Middle frontal gyrus (tissue), 1 donor: ENCODE measurements around the gene IPO13.

Experiments used
- DNase-seq: peaks from one replicate; pipeline ENCODE4 v3.0.0-alpha.2; 2015; ENCODE audit warnings: low spot score; ENCODE audit errors: extremely low spot score

Gene IPO13

GRCh38 chr1:44002606-44003157 lies 55.9 kb downstream of the IPO13 start:
- no peak for DNase-seq

DNA sequence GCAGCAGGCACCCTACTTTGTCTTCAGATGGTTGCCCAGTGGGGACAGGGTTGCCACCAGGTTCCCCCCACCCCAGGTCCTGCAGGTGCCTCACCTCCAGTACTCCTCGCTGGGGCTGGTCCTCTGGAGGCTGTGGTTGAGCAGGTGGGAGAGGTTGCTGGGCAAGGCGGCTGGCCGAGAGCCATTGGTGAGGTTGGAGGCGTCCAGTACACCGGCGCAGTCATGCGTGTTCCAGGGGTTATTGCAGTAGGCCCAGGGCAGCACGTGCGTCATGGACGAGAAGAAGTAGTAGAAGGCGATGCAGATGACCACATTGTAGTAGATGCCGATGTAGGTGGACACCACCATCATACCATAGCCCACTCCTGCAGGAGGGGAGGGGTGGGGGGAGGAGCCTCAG lies 61.5 kb downstream of the IPO13 start:
- no peak for DNase-seq

- DNase-seq: no peak
Observed at GRCh38 chr1:44010935-44011471, 64.3 kb downstream of the IPO13 start.

DNA sequence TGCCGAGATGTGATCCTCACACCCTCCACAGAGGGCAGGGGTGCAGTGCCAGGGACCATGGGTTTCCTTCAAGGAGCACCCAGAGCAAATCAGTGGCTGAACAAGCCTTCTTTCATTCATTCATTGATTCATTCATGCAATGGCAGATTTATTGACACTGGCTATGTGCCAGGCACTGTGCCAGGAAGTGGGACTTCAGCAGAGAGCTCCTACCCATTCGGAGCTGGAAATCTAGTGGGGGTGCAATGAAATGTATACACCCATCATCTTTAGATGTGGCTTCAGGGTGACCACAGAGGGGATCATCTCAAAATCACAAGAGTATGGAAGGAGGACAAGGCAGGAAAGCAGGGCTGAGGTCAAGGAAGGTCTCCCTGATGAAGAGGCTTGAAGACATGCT lies 65.7 kb downstream of the IPO13 start:
- DNase-seq: no peak

GRCh38 chr1:44012941-44013609 lies 66.3 kb downstream of the IPO13 start:
- DNase-seq: no peak

- DNase-seq: no peak
Observed at GRCh38 chr1:44013949-44014348, 67.2 kb downstream of the IPO13 start.

DNA sequence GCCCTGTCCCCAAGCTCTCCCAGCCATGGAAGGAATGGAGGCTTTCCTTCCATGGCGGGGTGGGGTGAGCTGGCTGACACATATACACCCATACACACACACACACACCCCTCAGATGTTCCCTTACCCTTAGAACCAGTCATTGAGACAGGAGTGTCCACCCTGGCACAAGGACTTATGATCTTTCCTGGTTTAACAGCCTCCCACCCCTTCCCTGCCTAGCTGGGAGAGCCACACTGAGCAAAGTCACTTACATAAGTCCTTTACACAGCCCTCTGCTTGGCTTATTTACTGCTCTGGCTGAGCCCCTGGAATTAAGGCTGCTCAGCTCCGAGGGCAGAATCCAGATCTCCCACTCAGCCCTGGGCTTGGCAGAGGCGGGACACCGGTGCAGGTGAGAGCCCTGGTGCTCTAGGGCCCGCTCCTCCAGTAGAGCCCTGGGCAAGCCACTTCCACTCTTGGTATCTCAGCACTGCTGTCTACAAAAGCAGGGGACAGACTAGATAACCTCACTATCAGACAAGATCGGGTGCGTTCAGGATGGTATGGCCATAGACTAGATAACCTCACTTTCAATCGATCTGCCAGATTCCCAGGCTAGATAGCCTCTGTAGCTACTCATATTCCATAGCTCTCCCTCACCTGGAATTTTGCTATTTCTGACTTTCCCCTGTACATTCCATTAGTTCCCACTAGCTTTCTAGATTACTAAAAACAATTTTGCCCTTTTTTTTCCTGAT lies 67.8 kb downstream of the IPO13 start:
- DNase-seq: no peak

DNA sequence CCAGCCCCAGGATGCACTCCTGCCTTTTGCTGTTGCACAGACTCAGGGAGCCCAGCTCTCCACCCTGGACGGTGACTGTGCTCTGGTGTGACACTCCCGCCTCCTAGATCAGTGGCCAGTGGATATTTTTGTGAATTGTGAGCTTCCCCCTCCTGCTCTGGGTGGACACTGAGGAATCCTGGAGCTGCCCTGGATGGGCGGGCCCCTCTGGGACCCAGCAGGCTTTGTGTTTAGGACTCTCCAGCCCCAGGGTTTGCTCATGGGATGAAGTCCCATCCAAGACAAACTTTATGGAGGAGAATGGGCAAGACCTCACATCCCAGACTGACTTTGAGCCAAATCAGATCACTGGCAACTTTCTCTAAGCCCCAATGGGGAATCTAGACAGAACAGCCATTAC lies 68.5 kb downstream of the IPO13 start:
- DNase-seq: no peak

DNA sequence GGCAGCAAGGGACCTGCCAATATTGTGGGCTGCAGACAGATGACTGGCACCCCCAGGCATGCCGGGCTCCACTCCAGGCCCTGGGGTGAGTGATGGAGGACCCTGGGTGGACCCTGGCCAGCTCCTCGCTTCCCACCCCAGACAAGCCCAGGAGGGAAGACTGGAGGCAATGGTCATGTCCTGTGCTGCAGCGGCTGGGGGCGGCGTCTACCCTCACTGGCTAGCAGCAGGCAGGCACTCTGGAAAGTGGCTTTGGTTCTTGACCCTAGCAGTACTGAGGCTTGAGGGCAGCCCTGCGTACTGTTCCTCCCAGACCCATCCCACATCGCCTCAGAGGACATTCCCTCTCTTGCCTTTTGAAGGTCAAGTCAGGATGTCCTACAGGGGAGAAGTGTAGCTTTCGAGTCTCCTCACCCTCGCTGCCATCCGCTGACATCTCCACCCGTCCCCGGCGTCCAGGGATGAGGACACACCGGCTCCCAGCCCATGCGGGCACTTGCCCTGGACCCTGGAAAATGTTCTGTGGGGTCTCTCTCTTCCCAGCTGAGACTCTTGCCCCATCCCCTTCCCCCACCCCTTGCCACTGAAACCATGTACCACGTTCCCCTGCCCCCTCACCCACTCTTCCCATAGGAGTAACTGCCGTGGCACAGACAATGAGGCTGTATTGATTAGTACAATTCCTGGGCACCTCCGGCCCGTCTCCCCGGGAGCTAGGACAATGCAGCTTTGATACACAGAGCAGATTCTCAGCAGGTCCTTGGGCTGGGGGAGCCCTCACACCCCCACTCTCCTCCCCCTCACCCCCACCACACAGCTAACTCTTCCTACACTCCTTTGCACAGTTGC lies 69.5 kb downstream of the IPO13 start:
- no peak for DNase-seq

- DNase-seq: no peak
Observed at GRCh38 chr1:44016890-44017400, 70.2 kb downstream of the IPO13 start.
